Measurements from ENCODE around the gene TIRAP. TPM values are rescaled to one million over a fixed set of nuclear protein-coding genes. Genes with fewer than 3 reads are reported as not detected.
"Not testable (repeated sequence)": the region's sequence is repeated elsewhere in the genome, so short reads cannot be mapped to it uniquely, and the experiment has no call there.

The TIRAP gene
- 9.4 TPM for polyA plus RNA-seq (2012; ENCODE audit: insufficient read depth, insufficient read length, low read depth)

DNA sequence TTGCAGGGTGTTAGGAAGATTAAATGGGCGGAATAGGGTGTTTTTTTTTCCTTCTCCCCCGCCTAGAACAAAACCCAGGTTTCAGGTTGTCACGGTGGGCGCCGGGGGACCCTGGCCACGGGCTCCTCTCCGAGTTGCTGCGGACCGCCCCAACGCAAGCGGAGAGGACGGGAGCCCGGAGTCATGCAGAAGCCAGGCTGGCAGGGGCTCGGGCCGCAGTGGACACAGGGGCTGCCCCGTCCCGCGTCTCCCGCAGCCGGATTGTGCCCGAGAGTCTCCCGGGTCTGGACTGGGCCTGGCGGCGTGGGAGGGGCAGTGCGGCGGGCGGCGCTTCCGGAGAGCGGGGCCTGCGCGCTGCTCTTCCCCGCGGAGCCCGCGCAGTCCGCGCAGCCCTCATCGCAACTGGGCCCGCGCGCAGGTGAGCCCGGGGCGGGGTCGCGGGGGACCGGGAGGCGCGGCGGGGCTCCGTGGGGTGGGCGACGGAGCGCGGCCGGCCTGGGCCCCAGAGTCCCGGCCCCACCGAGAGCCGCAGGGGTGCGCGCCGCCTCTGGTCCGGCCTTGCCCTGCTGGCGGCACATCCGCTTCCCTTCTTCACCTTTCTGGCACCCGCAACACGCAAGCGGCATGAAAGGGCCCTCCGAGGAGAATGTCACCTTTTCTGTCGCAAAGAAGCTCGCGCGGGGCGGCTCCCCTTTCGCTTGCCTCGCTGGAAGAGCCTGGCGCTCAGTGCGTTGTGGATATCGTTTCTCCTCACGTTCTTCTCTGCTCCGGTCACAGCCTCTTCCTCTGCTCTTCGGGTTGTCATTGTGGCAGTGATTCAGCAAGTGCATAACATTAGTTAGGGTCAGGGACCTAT, at the start of gene TIRAP:
Gene TIRAP, plus strand, starts transcription at position 358 of the 856 bp plus-strand sequence. CDS start 7,802 bp downstream, outside the sequence.
- Histone ChIP-seq H3K4me1 (peaks cover 6% of the 10 kb centered on the region), H3K4me3 (ENCODE audit: low read depth, low read length) (peak within 1 kb of the TSS; percentile 79), H3K9me3 (no peaks in the 10 kb centered on the region), H3K27me3 (no peaks in the 10 kb centered on the region), H3K36me3 (no peaks in the 10 kb centered on the region)
- no peak for TF ChIP-seq CTCF (IDR thresholded peaks at IDR 0.05; ENCODE audit: low read depth, low read length)
- DNase-seq = peak; percentile 68

GRCh38 chr11:126233391-126233790, 49.5 kb upstream of the TIRAP start:
- no peak for DNase-seq
- Histone ChIP-seq H3K9me3 (no peaks in the 10 kb centered on the region), H3K4me3 (ENCODE audit: low read depth, low read length) (no peak overlapping the region), H3K36me3 (peaks cover 8% of the 10 kb centered on the region), H3K27me3 (no peaks in the 10 kb centered on the region), H3K4me1 (peaks cover 4% of the 10 kb centered on the region; the same call in 1 of the 2 replicates)
- TF ChIP-seq CTCF (IDR thresholded peaks at IDR 0.05; ENCODE audit: low read depth, low read length) = no peak

DNA sequence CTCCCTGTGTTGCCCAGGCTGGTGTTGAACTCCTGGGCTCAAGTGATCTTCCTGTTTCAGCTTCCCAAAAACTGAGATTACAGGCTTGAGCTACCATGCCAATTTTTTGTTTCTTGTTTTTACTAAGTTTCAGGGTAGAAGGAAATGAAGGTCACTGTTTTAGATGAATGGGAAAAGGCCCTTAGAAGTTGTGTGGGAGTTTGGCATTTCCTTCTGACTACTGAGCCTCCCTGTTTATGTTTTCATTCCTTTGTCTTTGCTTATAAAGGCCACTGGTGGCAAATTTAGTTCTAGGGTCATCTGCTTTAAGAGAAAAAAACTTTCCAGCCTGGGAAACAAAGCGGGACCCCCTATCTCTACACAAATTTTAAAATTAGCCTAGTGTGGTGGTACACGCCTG, 36.3 kb upstream of the TIRAP start:
- no peaks in the 10 kb centered on the region for H3K9me3 ChIP-seq

GRCh38 chr11:126253265-126253664, 29.6 kb upstream of the TIRAP start:
- DNase-seq = no peak
- no peak for TF ChIP-seq CTCF (IDR thresholded peaks at IDR 0.05; ENCODE audit: low read depth, low read length)
- peaks cover 42% of the 10 kb centered on the region for H3K36me3 ChIP-seq
- no peaks in the 10 kb centered on the region for H3K4me1 ChIP-seq
- H3K9me3 ChIP-seq = no peaks in the 10 kb centered on the region
- no peaks in the 10 kb centered on the region for H3K27me3 ChIP-seq
- no peak overlapping the region for H3K4me3 ChIP-seq (ENCODE audit: low read depth, low read length)

More for the DNA sequence above, 36.3 kb upstream of the TIRAP start:
- Histone ChIP-seq H3K4me1 (no peaks in the 10 kb centered on the region), H3K36me3 (peaks cover 25% of the 10 kb centered on the region), H3K4me3 (ENCODE audit: low read depth, low read length) (no peak overlapping the region), H3K27me3 (no peaks in the 10 kb centered on the region)
- no peak for DNase-seq
- TF ChIP-seq CTCF (IDR thresholded peaks at IDR 0.05; ENCODE audit: low read depth, low read length) = no peak

DNA sequence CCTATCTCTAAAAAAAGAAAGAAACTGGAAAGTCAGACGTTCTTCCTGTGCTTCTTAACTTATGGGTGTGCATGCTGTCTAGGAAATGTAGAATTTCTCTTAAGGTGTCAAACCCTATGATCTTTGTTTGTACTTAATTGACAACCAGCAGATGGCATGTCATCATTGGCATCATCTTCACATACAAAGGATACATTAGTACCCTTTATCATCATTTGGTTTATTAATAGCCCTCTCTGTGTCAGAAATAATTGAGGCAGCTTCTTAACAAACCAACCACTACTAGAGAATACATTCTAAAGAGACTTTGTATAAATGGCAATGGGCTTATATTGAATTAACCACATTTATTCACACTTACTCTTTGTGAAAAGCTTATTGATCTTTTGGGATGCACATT, 28.1 kb upstream of the TIRAP start:
- no peaks in the 10 kb centered on the region for H3K9me3 ChIP-seq
- no peaks in the 10 kb centered on the region for H3K27me3 ChIP-seq
- no peak for TF ChIP-seq CTCF (IDR thresholded peaks at IDR 0.05; ENCODE audit: low read depth, low read length)
- DNase-seq = no peak
- no peak overlapping the region for H3K4me3 ChIP-seq (ENCODE audit: low read depth, low read length)
- no peaks in the 10 kb centered on the region for H3K4me1 ChIP-seq
- peaks cover 41% of the 10 kb centered on the region for H3K36me3 ChIP-seq

- H3K4me1 ChIP-seq; H3K9me3 ChIP-seq; H3K27me3 ChIP-seq; H3K4me3 ChIP-seq (ENCODE audit: low read depth, low read length); DNase-seq: not testable (repeated sequence)
- peaks cover 41% of the 10 kb centered on the region for H3K36me3 ChIP-seq
These were observed 27.4 kb upstream of the TIRAP start for GRCh38 chr11:126255507-126255906.

Data from BE2C (cell line).